Vagina (tissue), 2 donors: ENCODE results near the gene VPS37C.
"Not testable (repeated sequence)": the region's sequence is repeated elsewhere in the genome, so short reads cannot be mapped to it uniquely, and the experiment has no call there.

ENCODE experiments used
- CTCF ChIP-seq, 3 experiments: fragments of 450-650 bp in 2 of 3; fragments of 200-600 bp in 1 of 3; sonication (generic) in 1 of 3; IDR thresholded peaks; one replicate each; pipeline ENCODE4 v1.5.1; 2017 to 2019; ENCODE audit warnings: antibody characterized with exemption in 3 of 3, mild to moderate bottlenecking in 2 of 3, moderate library complexity in 2 of 3
- POLR2AphosphoS5 ChIP-seq, 2 donors: sonication (generic); formaldehyde crosslinking; IDR thresholded peaks; one replicate each; pipeline ENCODE4 v1.9.0; 2017; ENCODE audit warnings: antibody characterized with exemption in 2 of 2, mild to moderate bottlenecking in 2 of 2, low read depth in 1 of 2; ENCODE audit not compliant: insufficient read depth in 1 of 2

GRCh38 chr11:61166331-61166730 is 5.1 kb upstream of the VPS37C start:
- TF ChIP-seq POLR2AphosphoS5 (IDR thresholded peaks at IDR 0.05; ENCODE audit: insufficient read depth in 1 of 2, low read depth in 1 of 2); CTCF (IDR thresholded peaks at IDR 0.05): not testable (repeated sequence)
